ENCODE data around the gene C16orf86. TPM values are rescaled to one million over a fixed set of nuclear protein-coding genes. Genes with fewer than 3 reads are reported as not detected.

C16orf86 gene
- total RNA-seq, 1 experiment from 2014 or later: 4.9 TPM

GRCh38 chr16:67636713-67637112 lies 29.9 kb upstream of the C16orf86 start:
- Mint-ChIP-seq H3K27me3 (ENCODE audit: low read depth) (no peaks in the 10 kb centered on the region), H3K4me1 (no peaks in the 10 kb centered on the region), H3K36me3 (peaks cover 44% of the 10 kb centered on the region), H3K27ac (no peak overlapping the region; the same call in 1 of the 2 replicates), H3K4me3 (no peak overlapping the region), H3K9me3 (no peaks in the 10 kb centered on the region)
- ChIA-PET POLR2A (no interaction called here), CTCF (no interaction called here)
- ATAC-seq (no peak), DNase-seq (ENCODE audit: low spot score) (no peak)
- TF ChIP-seq ZSCAN18 (CRISPR knock-in tag; IDR thresholded peaks at IDR 0.05) (no peak), HMGA2 (CRISPR knock-in tag; IDR thresholded peaks at IDR 0.05) (no peak), ZBTB21 (CRISPR knock-in tag; IDR thresholded peaks at IDR 0.05; ENCODE audit: borderline replicate concordance) (no peak), GTF2I (CRISPR knock-in tag; conservative IDR thresholded peaks at IDR 0.05) (no peak), RORB (CRISPR knock-in tag; IDR thresholded peaks at IDR 0.05) (no peak), SMAD3 (CRISPR knock-in tag; IDR thresholded peaks at IDR 0.05; ENCODE audit: borderline replicate concordance) (no peak), CREB1 (CRISPR knock-in tag; IDR thresholded peaks at IDR 0.05) (no peak), TCF7 (CRISPR knock-in tag; IDR thresholded peaks at IDR 0.05; ENCODE audit: low read depth) (no peak), ZNF263 (CRISPR knock-in tag; IDR thresholded peaks at IDR 0.05; ENCODE audit: low read depth) (no peak), MXD4 (CRISPR knock-in tag; IDR thresholded peaks at IDR 0.05; ENCODE audit: borderline replicate concordance) (no peak), ARID4B (CRISPR knock-in tag; IDR thresholded peaks at IDR 0.05; ENCODE audit: borderline replicate concordance) (no peak), ZNF121 (CRISPR knock-in tag; IDR thresholded peaks at IDR 0.05) (no peak), FOXJ3 (CRISPR knock-in tag; IDR thresholded peaks at IDR 0.05; ENCODE audit: borderline replicate concordance) (no peak)
- TF ChIP-seq, protein P1, sequence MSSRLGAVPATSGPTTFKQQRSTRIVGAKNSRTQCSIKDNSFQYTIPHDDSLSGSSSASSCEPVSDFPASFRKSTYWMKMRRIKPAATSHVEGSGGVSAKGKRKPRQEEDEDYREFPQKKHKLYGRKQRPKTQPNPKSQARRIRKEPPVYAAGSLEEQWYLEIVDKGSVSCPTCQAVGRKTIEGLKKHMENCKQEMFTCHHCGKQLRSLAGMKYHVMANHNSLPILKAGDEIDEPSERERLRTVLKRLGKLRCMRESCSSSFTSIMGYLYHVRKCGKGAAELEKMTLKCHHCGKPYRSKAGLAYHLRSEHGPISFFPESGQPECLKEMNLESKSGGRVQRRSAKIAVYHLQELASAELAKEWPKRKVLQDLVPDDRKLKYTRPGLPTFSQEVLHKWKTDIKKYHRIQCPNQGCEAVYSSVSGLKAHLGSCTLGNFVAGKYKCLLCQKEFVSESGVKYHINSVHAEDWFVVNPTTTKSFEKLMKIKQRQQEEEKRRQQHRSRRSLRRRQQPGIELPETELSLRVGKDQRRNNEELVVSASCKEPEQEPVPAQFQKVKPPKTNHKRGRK (CRISPR knock-in tag; IDR thresholded peaks at IDR 0.05; ENCODE audit: borderline replicate concordance): no peak
- TF ChIP-seq, protein P2, sequence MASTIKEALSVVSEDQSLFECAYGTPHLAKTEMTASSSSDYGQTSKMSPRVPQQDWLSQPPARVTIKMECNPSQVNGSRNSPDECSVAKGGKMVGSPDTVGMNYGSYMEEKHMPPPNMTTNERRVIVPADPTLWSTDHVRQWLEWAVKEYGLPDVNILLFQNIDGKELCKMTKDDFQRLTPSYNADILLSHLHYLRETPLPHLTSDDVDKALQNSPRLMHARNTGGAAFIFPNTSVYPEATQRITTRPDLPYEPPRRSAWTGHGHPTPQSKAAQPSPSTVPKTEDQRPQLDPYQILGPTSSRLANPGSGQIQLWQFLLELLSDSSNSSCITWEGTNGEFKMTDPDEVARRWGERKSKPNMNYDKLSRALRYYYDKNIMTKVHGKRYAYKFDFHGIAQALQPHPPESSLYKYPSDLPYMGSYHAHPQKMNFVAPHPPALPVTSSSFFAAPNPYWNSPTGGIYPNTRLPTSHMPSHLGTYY (CRISPR knock-in tag; IDR thresholded peaks at IDR 0.05): no peak
- TF ChIP-seq, protein P3, sequence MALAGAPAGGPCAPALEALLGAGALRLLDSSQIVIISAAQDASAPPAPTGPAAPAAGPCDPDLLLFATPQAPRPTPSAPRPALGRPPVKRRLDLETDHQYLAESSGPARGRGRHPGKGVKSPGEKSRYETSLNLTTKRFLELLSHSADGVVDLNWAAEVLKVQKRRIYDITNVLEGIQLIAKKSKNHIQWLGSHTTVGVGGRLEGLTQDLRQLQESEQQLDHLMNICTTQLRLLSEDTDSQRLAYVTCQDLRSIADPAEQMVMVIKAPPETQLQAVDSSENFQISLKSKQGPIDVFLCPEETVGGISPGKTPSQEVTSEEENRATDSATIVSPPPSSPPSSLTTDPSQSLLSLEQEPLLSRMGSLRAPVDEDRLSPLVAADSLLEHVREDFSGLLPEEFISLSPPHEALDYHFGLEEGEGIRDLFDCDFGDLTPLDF (CRISPR knock-in tag; IDR thresholded peaks at IDR 0.05): no peak
- TF ChIP-seq, protein P4, sequence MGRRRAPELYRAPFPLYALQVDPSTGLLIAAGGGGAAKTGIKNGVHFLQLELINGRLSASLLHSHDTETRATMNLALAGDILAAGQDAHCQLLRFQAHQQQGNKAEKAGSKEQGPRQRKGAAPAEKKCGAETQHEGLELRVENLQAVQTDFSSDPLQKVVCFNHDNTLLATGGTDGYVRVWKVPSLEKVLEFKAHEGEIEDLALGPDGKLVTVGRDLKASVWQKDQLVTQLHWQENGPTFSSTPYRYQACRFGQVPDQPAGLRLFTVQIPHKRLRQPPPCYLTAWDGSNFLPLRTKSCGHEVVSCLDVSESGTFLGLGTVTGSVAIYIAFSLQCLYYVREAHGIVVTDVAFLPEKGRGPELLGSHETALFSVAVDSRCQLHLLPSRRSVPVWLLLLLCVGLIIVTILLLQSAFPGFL (CRISPR knock-in tag; IDR thresholded peaks at IDR 0.05; ENCODE audit: borderline replicate concordance): no peak
- TF ChIP-seq, protein P5, sequence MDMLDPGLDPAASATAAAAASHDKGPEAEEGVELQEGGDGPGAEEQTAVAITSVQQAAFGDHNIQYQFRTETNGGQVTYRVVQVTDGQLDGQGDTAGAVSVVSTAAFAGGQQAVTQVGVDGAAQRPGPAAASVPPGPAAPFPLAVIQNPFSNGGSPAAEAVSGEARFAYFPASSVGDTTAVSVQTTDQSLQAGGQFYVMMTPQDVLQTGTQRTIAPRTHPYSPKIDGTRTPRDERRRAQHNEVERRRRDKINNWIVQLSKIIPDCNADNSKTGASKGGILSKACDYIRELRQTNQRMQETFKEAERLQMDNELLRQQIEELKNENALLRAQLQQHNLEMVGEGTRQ (CRISPR knock-in tag; IDR thresholded peaks at IDR 0.05): no peak
- TF ChIP-seq, protein P6, sequence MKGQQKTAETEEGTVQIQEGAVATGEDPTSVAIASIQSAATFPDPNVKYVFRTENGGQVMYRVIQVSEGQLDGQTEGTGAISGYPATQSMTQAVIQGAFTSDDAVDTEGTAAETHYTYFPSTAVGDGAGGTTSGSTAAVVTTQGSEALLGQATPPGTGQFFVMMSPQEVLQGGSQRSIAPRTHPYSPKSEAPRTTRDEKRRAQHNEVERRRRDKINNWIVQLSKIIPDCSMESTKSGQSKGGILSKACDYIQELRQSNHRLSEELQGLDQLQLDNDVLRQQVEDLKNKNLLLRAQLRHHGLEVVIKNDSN (CRISPR knock-in tag; IDR thresholded peaks at IDR 0.05): no peak

Data from WTC11 (cell line).